G401 (cell line): ENCODE measurements around the gene ANGPTL1. TPM values are rescaled to one million over a fixed set of nuclear protein-coding genes. Genes with fewer than 3 reads are reported as not detected.

Experiments
- total RNA-seq: library from RNA; depleted of rRNA; stranded (reverse); fragments of >200 nt; shearing (Covaris generic); gene quantifications from 2 replicates; pipeline ENCODE4 v1.2.3, GENCODE V29; 2014; rRNA removed

The ANGPTL1 gene
- total RNA-seq, 1 experiment from 2014 or later, result not detected

Other genes starting within 250 kb of the ANGPTL1 start
- gene RALGPS2, start 145.8 kb downstream of the ANGPTL1 start, total RNA-seq, result 11.9 and 16.0 TPM in 2 replicates
- 9.3 and 19.7 TPM in 2 replicates for gene FAM20B, start 154.8 kb upstream of the ANGPTL1 start, total RNA-seq
- gene TOR3A, start 211.0 kb upstream of the ANGPTL1 start, total RNA-seq, result 82.3 and 136 TPM in 2 replicates